Measurements from ENCODE around the gene SF3B3. TPM values are rescaled to one million over a fixed set of nuclear protein-coding genes. Genes with fewer than 3 reads are reported as not detected.

SF3B3 gene
- total and polyA plus RNA-seq, 4 experiments from 2014 or later, result 105 to 291 (median 219) TPM

DNA sequence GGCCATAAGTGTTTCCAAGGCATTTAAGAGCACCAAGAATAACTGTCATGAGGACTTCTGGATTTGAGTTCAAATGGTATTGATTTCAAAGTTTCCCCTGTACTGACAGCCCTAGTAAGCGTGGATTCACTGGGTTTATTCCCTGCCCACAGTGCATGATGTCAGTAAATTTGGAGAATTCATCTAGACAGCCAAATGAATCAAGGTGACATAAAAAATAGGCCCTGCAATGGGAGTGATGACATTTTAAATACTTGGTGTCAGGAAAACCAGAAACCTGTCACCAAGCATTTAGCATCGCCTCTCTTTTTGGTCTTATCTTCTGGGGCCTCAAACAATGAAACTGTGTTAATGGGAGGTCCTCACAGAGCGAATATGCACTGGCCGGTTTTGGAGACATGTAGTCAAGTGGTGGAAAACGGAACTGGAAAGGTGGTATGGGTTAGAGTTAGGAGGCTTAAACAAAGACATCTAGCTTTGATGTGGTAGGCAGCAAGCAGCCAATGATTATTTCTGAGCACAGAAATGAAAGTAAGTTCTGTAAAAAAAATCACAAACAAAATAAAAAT lies 29.3 kb upstream of the SF3B3 start:
- intact Hi-C loops (cut with micrococcal nuclease), result no loop called here
- H3K9me3 ChIP-seq (ENCODE audit: control insufficient read depth in 1 of 2, low read length in 2 of 2), result no peaks in the 10 kb centered on the region
- no peaks in the 10 kb centered on the region for H3K27me3 ChIP-seq (ENCODE audit: insufficient read depth, low read length)
- H3K4me3 ChIP-seq (ENCODE audit: low read length in 2 of 2), result no peak overlapping the region
- H3K27ac ChIP-seq (ENCODE audit: low read depth, low read length), result no peak overlapping the region
- Mint-ChIP-seq H3K9me3 (no peaks in the 10 kb centered on the region), H3K27ac (peak overlapping the region in 4 of 7 donors; percentile 1 to 30 (median 18)), H3K36me3 (peaks cover 33 to 63% of the 10 kb centered on the region in 2 donors), H3K4me3 (no peak overlapping the region), H3K27me3 (no peaks in the 10 kb centered on the region), H3K4me1 (peaks cover 0 to 11% (median 5%) of the 10 kb centered on the region in 4 donors)
- CTCF ChIA-PET (ENCODE audit: partially characterized antibody), result interaction anchor here (0.7 kb wide), 1 partner anchor 223 kb away, joined by 4 read pairs; no protein-coding TSS in a partner anchor
- DNase-seq, result no peak
- H3K36me3 ChIP-seq (ENCODE audit: insufficient read depth, low read length), result peaks cover 43% of the 10 kb centered on the region
- peaks cover 4% of the 10 kb centered on the region for H3K4me1 ChIP-seq (ENCODE audit: insufficient read depth, low read length)
- POLR2A ChIA-PET (ENCODE audit: partially characterized antibody), result interaction anchor here (0.7 kb wide), 1 partner anchor 148 kb away, joined by 4 read pairs; the partner anchor contains the start of gene DDX19A

DNA sequence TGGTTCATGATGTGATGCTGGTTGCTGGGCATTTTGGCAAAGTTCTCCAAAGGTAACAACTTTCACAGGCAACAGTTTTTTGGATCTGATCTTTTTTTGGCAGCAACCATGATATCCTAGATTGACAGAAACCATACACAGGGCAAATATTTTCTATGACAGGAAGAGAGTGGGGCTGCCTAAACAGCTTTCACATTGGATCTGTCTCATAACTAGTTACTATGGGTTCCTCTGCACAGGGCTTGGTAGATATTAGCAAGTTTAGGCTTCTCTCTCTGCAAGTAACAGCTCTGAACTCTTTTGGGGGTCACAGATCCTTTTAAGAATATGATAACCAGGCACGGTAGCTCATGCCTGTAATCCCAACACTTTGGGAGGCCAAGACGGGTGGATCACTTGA lies 28.8 kb upstream of the SF3B3 start:
- H3K4me3 ChIP-seq (ENCODE audit: low read length in 2 of 2), result no peak overlapping the region
- peaks cover 0 to 11% (median 5%) of the 10 kb centered on the region in 4 donors for H3K4me1 Mint-ChIP-seq
- no peak overlapping the region for H3K4me3 Mint-ChIP-seq
- no peaks in the 10 kb centered on the region for H3K27me3 Mint-ChIP-seq
- peaks cover 4% of the 10 kb centered on the region for H3K4me1 ChIP-seq (ENCODE audit: insufficient read depth, low read length)
- POLR2A ChIA-PET (ENCODE audit: partially characterized antibody), result interaction anchor here (0.7 kb wide), 1 partner anchor 148 kb away, joined by 4 read pairs; the partner anchor contains the start of gene DDX19A
- CTCF ChIA-PET (ENCODE audit: partially characterized antibody), result interaction anchor here (0.7 to 1.0 kb wide), 2 partner anchors 102 to 223 kb away, joined by 3 to 4 read pairs; no protein-coding TSS in a partner anchor
- H3K27ac ChIP-seq (ENCODE audit: low read depth, low read length), result no peak overlapping the region
- H3K36me3 Mint-ChIP-seq, result peaks cover 31 to 59% of the 10 kb centered on the region in 2 donors
- no peak for DNase-seq
- no peaks in the 10 kb centered on the region for H3K27me3 ChIP-seq (ENCODE audit: insufficient read depth, low read length)
- intact Hi-C loops (cut with micrococcal nuclease), result no loop called here
- H3K9me3 ChIP-seq (ENCODE audit: control insufficient read depth in 1 of 2, low read length in 2 of 2), result no peaks in the 10 kb centered on the region
- peaks cover 43% of the 10 kb centered on the region for H3K36me3 ChIP-seq (ENCODE audit: insufficient read depth, low read length)
- H3K27ac Mint-ChIP-seq, result peak overlapping the region in 3 of 7 donors; percentile 16 to 30 (median 19)
- no peaks in the 10 kb centered on the region for H3K9me3 Mint-ChIP-seq

GRCh38 chr16:70495425-70496182 lies 28.0 kb upstream of the SF3B3 start:
- H3K36me3 Mint-ChIP-seq, result peaks cover 31 to 54% of the 10 kb centered on the region in 2 donors
- intact Hi-C loops (cut with micrococcal nuclease), result no loop called here

GRCh38 chr16:70496513-70496912 lies 27.1 kb upstream of the SF3B3 start:
- Mint-ChIP-seq H3K4me3 (no peak overlapping the region), H3K9me3 (no peaks in the 10 kb centered on the region), H3K27me3 (no peaks in the 10 kb centered on the region), H3K27ac (peak overlapping the region in 1 of 7 donors; percentile 30), H3K36me3 (peaks cover 31 to 57% of the 10 kb centered on the region in 2 donors), H3K4me1 (peaks cover 0 to 11% (median 5%) of the 10 kb centered on the region in 4 donors)
- peaks cover 4% of the 10 kb centered on the region for H3K4me1 ChIP-seq (ENCODE audit: insufficient read depth, low read length)
- intact Hi-C loops (cut with micrococcal nuclease), result no loop called here
- H3K9me3 ChIP-seq (ENCODE audit: control insufficient read depth in 1 of 2, low read length in 2 of 2), result no peaks in the 10 kb centered on the region
- POLR2A ChIA-PET (ENCODE audit: partially characterized antibody), result no interaction called here
- no peaks in the 10 kb centered on the region for H3K27me3 ChIP-seq (ENCODE audit: insufficient read depth, low read length)
- CTCF ChIA-PET (ENCODE audit: partially characterized antibody), result interaction anchor here (2.0 kb wide), 1 partner anchor 13 kb away, joined by 5 read pairs; no protein-coding TSS in a partner anchor
- H3K27ac ChIP-seq (ENCODE audit: low read depth, low read length), result no peak overlapping the region
- DNase-seq, result no peak
- no peak overlapping the region for H3K4me3 ChIP-seq (ENCODE audit: low read length in 2 of 2)
- H3K36me3 ChIP-seq (ENCODE audit: insufficient read depth, low read length), result peaks cover 43% of the 10 kb centered on the region

More at GRCh38 chr16:70495425-70496182, 28.0 kb upstream of the SF3B3 start:
- Mint-ChIP-seq H3K27me3 (no peaks in the 10 kb centered on the region), H3K9me3 (no peaks in the 10 kb centered on the region), H3K27ac (no peak overlapping the region), H3K4me1 (peaks cover 0 to 11% (median 5%) of the 10 kb centered on the region in 4 donors), H3K4me3 (no peak overlapping the region)
- Histone ChIP-seq H3K27me3 (ENCODE audit: insufficient read depth, low read length) (no peaks in the 10 kb centered on the region), H3K27ac (ENCODE audit: low read depth, low read length) (no peak overlapping the region), H3K4me3 (ENCODE audit: low read length in 2 of 2) (no peak overlapping the region), H3K36me3 (ENCODE audit: insufficient read depth, low read length) (peaks cover 43% of the 10 kb centered on the region), H3K4me1 (ENCODE audit: insufficient read depth, low read length) (peaks cover 4% of the 10 kb centered on the region), H3K9me3 (ENCODE audit: control insufficient read depth in 1 of 2, low read length in 2 of 2) (no peaks in the 10 kb centered on the region)
- ChIA-PET POLR2A (ENCODE audit: partially characterized antibody) (no interaction called here), CTCF (ENCODE audit: partially characterized antibody) (interaction anchor here (1.0 to 2.0 kb wide), 2 partner anchors 14 to 103 kb away, joined by 3 to 5 read pairs; no protein-coding TSS in a partner anchor)
- DNase-seq, result no peak

- Mint-ChIP-seq H3K4me1 (peaks cover 6 to 13% (median 9%) of the 10 kb centered on the region in 4 donors), H3K4me3 (peak overlapping the region in 2 of 8 donors; percentile 36 to 44), H3K27ac (peak overlapping the region in 6 of 7 donors; percentile 20 to 73 (median 70)), H3K9me3 (no peaks in the 10 kb centered on the region), H3K36me3 (peaks cover 32 to 54% of the 10 kb centered on the region in 2 donors), H3K27me3 (no peaks in the 10 kb centered on the region)
- peaks cover 8% of the 10 kb centered on the region for H3K4me1 ChIP-seq (ENCODE audit: insufficient read depth, low read length)
- CTCF ChIA-PET (ENCODE audit: partially characterized antibody), result interaction anchor here (0.8 to 2.2 kb wide), 17 partner anchors 10 to 263 kb away, joined by 3 to 30 read pairs (median 4); partner anchors contain the start of genes COG4, FCSK, SF3B3 and ST3GAL2
- peak in 4 of 5 donors; percentile 24 to 33 (median 27) for DNase-seq
- H3K27ac ChIP-seq (ENCODE audit: low read depth, low read length), result peak overlapping the region; percentile 7
- no peaks in the 10 kb centered on the region for H3K27me3 ChIP-seq (ENCODE audit: insufficient read depth, low read length)
- no peak overlapping the region for H3K4me3 ChIP-seq (ENCODE audit: low read length in 2 of 2)
- intact Hi-C loops (cut with micrococcal nuclease), result no loop called here
- POLR2A ChIA-PET (ENCODE audit: partially characterized antibody), result interaction anchor here (1.0 to 1.6 kb wide), 3 partner anchors 11 to 25 kb away, joined by 3 to 16 read pairs (median 3); partner anchors contain the start of genes COG4 and SF3B3
- H3K36me3 ChIP-seq (ENCODE audit: insufficient read depth, low read length), result peaks cover 53% of the 10 kb centered on the region
- H3K9me3 ChIP-seq (ENCODE audit: control insufficient read depth in 1 of 2, low read length in 2 of 2), result no peaks in the 10 kb centered on the region
Observed at GRCh38 chr16:70508752-70509151, 14.9 kb upstream of the SF3B3 start.

GRCh38 chr16:70510216-70510615 lies 13.4 kb upstream of the SF3B3 start:
- peak overlapping the region in 2 of 7 donors; percentile 50 to 66 for H3K27ac Mint-ChIP-seq
- no peaks in the 10 kb centered on the region for H3K9me3 Mint-ChIP-seq
- intact Hi-C loops (cut with micrococcal nuclease), result no loop called here
- ChIA-PET POLR2A (ENCODE audit: partially characterized antibody) (interaction anchor here (0.6 kb wide), 1 partner anchor 225 kb away, joined by 4 read pairs; no protein-coding TSS in a partner anchor), CTCF (ENCODE audit: partially characterized antibody) (interaction anchor here (1.4 to 2.2 kb wide), 3 partner anchors 13 to 30 kb away, joined by 3 to 30 read pairs (median 5); partner anchors contain the start of genes COG4 and SF3B3)
- peaks cover 36 to 60% of the 10 kb centered on the region in 2 donors for H3K36me3 Mint-ChIP-seq
- H3K9me3 ChIP-seq (ENCODE audit: control insufficient read depth in 1 of 2, low read length in 2 of 2), result no peaks in the 10 kb centered on the region
- no peak overlapping the region for H3K4me3 Mint-ChIP-seq
- H3K36me3 ChIP-seq (ENCODE audit: insufficient read depth, low read length), result peaks cover 58% of the 10 kb centered on the region
- H3K4me3 ChIP-seq (ENCODE audit: low read length in 2 of 2), result no peak overlapping the region
- DNase-seq, result no peak
- peaks cover 6 to 13% (median 9%) of the 10 kb centered on the region in 4 donors for H3K4me1 Mint-ChIP-seq
- H3K4me1 ChIP-seq (ENCODE audit: insufficient read depth, low read length), result peaks cover 8% of the 10 kb centered on the region
- no peaks in the 10 kb centered on the region for H3K27me3 Mint-ChIP-seq
- H3K27ac ChIP-seq (ENCODE audit: low read depth, low read length), result no peak overlapping the region
- H3K27me3 ChIP-seq (ENCODE audit: insufficient read depth, low read length), result no peaks in the 10 kb centered on the region

DNA sequence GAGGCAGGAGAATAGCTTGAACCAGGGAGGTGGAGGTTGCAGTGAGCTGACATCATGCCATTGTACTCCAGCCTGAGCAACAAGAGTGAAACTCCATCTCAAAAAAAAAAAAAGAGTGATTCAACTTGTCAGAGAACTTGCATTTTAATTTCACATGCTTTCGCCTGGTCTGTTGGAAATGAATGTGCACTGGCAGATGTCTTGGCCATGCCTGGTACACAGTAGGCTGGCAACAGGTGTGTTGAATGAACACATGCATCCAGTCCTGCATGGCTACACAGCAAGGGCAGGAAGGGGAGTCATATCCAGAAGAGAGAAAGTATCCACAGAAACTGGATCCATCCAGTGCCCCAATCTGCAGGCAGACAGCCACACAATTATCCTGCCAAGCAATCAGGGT lies 11.8 kb upstream of the SF3B3 start:
- Histone ChIP-seq H3K27ac (ENCODE audit: low read depth, low read length) (no peak overlapping the region), H3K9me3 (ENCODE audit: control insufficient read depth in 1 of 2, low read length in 2 of 2) (no peaks in the 10 kb centered on the region), H3K4me3 (ENCODE audit: low read length in 2 of 2) (no peak overlapping the region), H3K4me1 (ENCODE audit: insufficient read depth, low read length) (peaks cover 8% of the 10 kb centered on the region), H3K36me3 (ENCODE audit: insufficient read depth, low read length) (peaks cover 70% of the 10 kb centered on the region), H3K27me3 (ENCODE audit: insufficient read depth, low read length) (no peaks in the 10 kb centered on the region)
- no peak overlapping the region for H3K4me3 Mint-ChIP-seq
- ChIA-PET CTCF (ENCODE audit: partially characterized antibody) (no interaction called here), POLR2A (ENCODE audit: partially characterized antibody) (no interaction called here)
- no peak overlapping the region for H3K27ac Mint-ChIP-seq
- DNase-seq, result no peak
- H3K36me3 Mint-ChIP-seq, result peaks cover 39 to 70% of the 10 kb centered on the region in 2 donors
- intact Hi-C loops (cut with micrococcal nuclease), result no loop called here
- no peaks in the 10 kb centered on the region for H3K9me3 Mint-ChIP-seq
- H3K27me3 Mint-ChIP-seq, result no peaks in the 10 kb centered on the region
- H3K4me1 Mint-ChIP-seq, result peaks cover 6 to 13% (median 9%) of the 10 kb centered on the region in 4 donors
